HEK293T (cell line): ENCODE results near the gene GNB1L.

Experiments used
- CTBP1 ChIP-seq: fragments of 450-650 bp; IDR thresholded peaks from 2 replicates; pipeline ENCODE4 v1.6.1; 2016; ENCODE audit warnings: borderline replicate concordance
- FOXA1 ChIP-seq: fragments of 450-650 bp; IDR thresholded peaks from 2 replicates; pipeline ENCODE4 v1.6.1; 2016; ENCODE audit warnings: mild to moderate bottlenecking
- HDGF ChIP-seq: fragments of 450-650 bp; IDR thresholded peaks from 2 replicates; pipeline ENCODE4 v1.6.1; 2017; ENCODE audit warnings: antibody characterized with exemption, borderline replicate concordance
- TF ChIP-seq, protein P1 (sequence below): fragments of 450-650 bp; IDR thresholded peaks from 2 replicates; pipeline ENCODE4 v1.6.1; 2016

DNA sequence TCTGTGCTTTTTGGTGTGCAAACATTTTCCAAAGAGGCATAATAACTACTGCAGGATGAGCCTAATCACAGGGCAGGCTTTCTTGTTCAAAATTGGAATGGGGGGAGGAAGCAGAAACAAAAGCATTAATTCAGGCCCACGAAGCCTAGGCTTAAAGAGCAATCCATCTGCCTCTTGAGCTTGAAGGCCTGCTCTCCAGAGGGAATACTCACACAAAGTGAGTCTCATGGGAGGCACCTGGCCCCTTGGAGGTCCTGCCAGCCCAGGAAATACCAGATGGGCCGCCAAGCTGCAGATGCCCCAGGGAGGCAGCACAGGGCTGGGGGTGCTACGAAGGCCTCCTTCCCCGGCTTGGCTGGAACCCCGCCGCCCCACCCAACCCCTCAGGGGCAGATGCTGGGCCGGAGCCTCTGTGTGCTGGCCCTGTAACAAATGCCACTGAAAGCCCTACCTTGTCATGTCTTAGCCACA lies 47.6 kb upstream of the GNB1L start:
- TF ChIP-seq, protein P1, sequence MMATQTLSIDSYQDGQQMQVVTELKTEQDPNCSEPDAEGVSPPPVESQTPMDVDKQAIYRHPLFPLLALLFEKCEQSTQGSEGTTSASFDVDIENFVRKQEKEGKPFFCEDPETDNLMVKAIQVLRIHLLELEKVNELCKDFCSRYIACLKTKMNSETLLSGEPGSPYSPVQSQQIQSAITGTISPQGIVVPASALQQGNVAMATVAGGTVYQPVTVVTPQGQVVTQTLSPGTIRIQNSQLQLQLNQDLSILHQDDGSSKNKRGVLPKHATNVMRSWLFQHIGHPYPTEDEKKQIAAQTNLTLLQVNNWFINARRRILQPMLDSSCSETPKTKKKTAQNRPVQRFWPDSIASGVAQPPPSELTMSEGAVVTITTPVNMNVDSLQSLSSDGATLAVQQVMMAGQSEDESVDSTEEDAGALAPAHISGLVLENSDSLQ: no peak
- TF ChIP-seq HDGF (no peak), CTBP1 (no peak), FOXA1 (no peak)
